H9 (cell line): Measurements from ENCODE around the gene KRTAP10-10. TPM values are rescaled to one million over a fixed set of nuclear protein-coding genes. Genes with fewer than 3 reads are reported as not detected.

Experiments used
- DNase-seq: peaks from one replicate; pipeline ENCODE4 v3.0.0-alpha.2; 2017
- H2AFZ ChIP-seq: one replicate; pipeline ENCODE4 v1.6.1; 2013; ENCODE audit warnings: mild to moderate bottlenecking, low read length, control low read depth, moderate library complexity
- H2AK5ac ChIP-seq: 2 replicates; pipeline ENCODE4 v1.6.1; 2013; ENCODE audit warnings: low read length, control low read depth, mixed read lengths; ENCODE audit not compliant: insufficient read length
- H2BK120ac ChIP-seq: one replicate; pipeline ENCODE4 v1.6.1; 2013; ENCODE audit warnings: low read depth, mild to moderate bottlenecking, low read length, control low read depth, inconsistent platforms; ENCODE audit not compliant: poor library complexity, severe bottlenecking
- H2BK12ac ChIP-seq: 2 replicates; pipeline ENCODE4 v1.6.1; 2013; ENCODE audit warnings: low read length, control low read depth, mixed read lengths, low read depth; ENCODE audit not compliant: insufficient read length
- H2BK15ac ChIP-seq: 2 replicates; pipeline ENCODE4 v1.6.1; 2013; ENCODE audit warnings: low read depth, low read length, control low read depth
- H2BK20ac ChIP-seq: one replicate; pipeline ENCODE4 v1.6.1; 2013; ENCODE audit warnings: low read depth, mild to moderate bottlenecking, low read length, control low read depth, inconsistent platforms; ENCODE audit not compliant: poor library complexity, severe bottlenecking
- H2BK5ac ChIP-seq: 2 replicates; pipeline ENCODE4 v1.6.1; 2013; ENCODE audit warnings: low read length, control low read depth, mixed read lengths; ENCODE audit not compliant: insufficient read length
- H3K14ac ChIP-seq: 2 replicates; pipeline ENCODE4 v1.6.1; 2013; ENCODE audit warnings: low read length, control low read depth; ENCODE audit not compliant: insufficient read depth
- H3K18ac ChIP-seq: 2 replicates; pipeline ENCODE4 v1.6.1; 2013; ENCODE audit warnings: low read depth, mild to moderate bottlenecking, mixed read lengths, low read length, control low read depth; ENCODE audit not compliant: insufficient read length
- H3K23ac ChIP-seq: 2 replicates; pipeline ENCODE4 v1.6.1; 2013; ENCODE audit warnings: low read length, control low read depth, mixed read lengths, low read depth; ENCODE audit not compliant: insufficient read length
- H3K23me2 ChIP-seq: 2 replicates; pipeline ENCODE4 v1.6.1; 2013; ENCODE audit warnings: low read depth, mild to moderate bottlenecking, mixed read lengths, low read length, control low read depth; ENCODE audit not compliant: insufficient read length, poor library complexity, severe bottlenecking
- H3K27ac ChIP-seq: 2 replicates; pipeline ENCODE4 v1.5.1; 2013; ENCODE audit warnings: low read length, control low read depth, mixed read lengths, low read depth; ENCODE audit not compliant: insufficient read length
- H3K27me3 ChIP-seq: 2 replicates; pipeline ENCODE4 v1.6.1; 2013; ENCODE audit warnings: low read length, control low read depth, inconsistent platforms; ENCODE audit not compliant: insufficient read depth
- H3K4ac ChIP-seq: 2 replicates; pipeline ENCODE4 v1.6.1; 2013; ENCODE audit warnings: low read depth, mild to moderate bottlenecking, control low read depth, inconsistent platforms, low read length, moderate library complexity
- H3K4me1 ChIP-seq: 2 replicates; pipeline ENCODE4 v1.6.1; 2013; ENCODE audit warnings: low read length, control low read depth, inconsistent platforms; ENCODE audit not compliant: insufficient read depth
- H3K4me2 ChIP-seq: 2 replicates; pipeline ENCODE4 v1.6.1; 2013; ENCODE audit warnings: low read length, control low read depth, mixed read lengths; ENCODE audit not compliant: insufficient read length, insufficient read depth
- H3K56ac ChIP-seq: 2 replicates; pipeline ENCODE4 v1.6.1; 2013; ENCODE audit warnings: low read depth, mild to moderate bottlenecking, mixed read lengths, low read length, control low read depth; ENCODE audit not compliant: insufficient read length
- H3K79me1 ChIP-seq: 2 replicates; pipeline ENCODE4 v1.6.1; 2013; ENCODE audit warnings: low read depth, mild to moderate bottlenecking, moderate library complexity, low read length, control low read depth, inconsistent platforms; ENCODE audit not compliant: insufficient read depth, poor library complexity, severe bottlenecking
- H3K79me2 ChIP-seq: 2 replicates; pipeline ENCODE4 v1.6.1; 2013; ENCODE audit warnings: low read length, control low read depth, inconsistent platforms; ENCODE audit not compliant: insufficient read depth
- H3K9ac ChIP-seq: 2 replicates; pipeline ENCODE4 v1.6.1; 2013; ENCODE audit warnings: low read length, control low read depth, mixed read lengths; ENCODE audit not compliant: insufficient read length; ENCODE audit errors: extremely low read depth
- H3K9me3 ChIP-seq: one replicate; pipeline ENCODE4 v1.6.1; 2013; ENCODE audit warnings: low read depth, low read length, inconsistent platforms; ENCODE audit not compliant: control insufficient read depth
- H3T11ph ChIP-seq: one replicate; pipeline ENCODE4 v1.6.1; 2013; ENCODE audit warnings: mild to moderate bottlenecking, low read length, control low read depth, inconsistent platforms
- H4K20me1 ChIP-seq: one replicate; pipeline ENCODE4 v1.6.1; 2013; ENCODE audit not compliant: control insufficient read depth, insufficient read length, insufficient read depth
- H4K5ac ChIP-seq: 2 replicates; pipeline ENCODE4 v1.6.1; 2013; ENCODE audit warnings: low read depth, mild to moderate bottlenecking, mixed read lengths, low read length, control low read depth; ENCODE audit not compliant: insufficient read length
- H4K8ac ChIP-seq: replicated peaks from 2 replicates; pipeline ENCODE4 v1.6.1; 2013; ENCODE audit warnings: low read length, control low read depth, mixed read lengths, low read depth; ENCODE audit not compliant: insufficient read length
- H4K91ac ChIP-seq: 2 replicates; pipeline ENCODE4 v1.6.1; 2013; ENCODE audit warnings: low read depth, mild to moderate bottlenecking, moderate library complexity, mixed read lengths, low read length, control low read depth; ENCODE audit not compliant: insufficient read length
- H3K27ac Mint-ChIP-seq, 3 experiments: 2 replicates in 2 of 3; 3 replicates in 1 of 3; pipeline ENCODE4 v1.8.0; 2020 to 2021; ENCODE audit warnings: mixed read lengths in 3 of 3, mild to moderate bottlenecking in 1 of 3, moderate library complexity in 1 of 3
- H3K27me3 Mint-ChIP-seq: 2 replicates; pipeline ENCODE4 v1.8.0; 2021; ENCODE audit warnings: low read depth, mild to moderate bottlenecking, moderate library complexity, mixed read lengths
- H3K36me3 Mint-ChIP-seq, 3 experiments: 2 replicates in 2 of 3; 3 replicates in 1 of 3; pipeline ENCODE4 v1.8.0; 2020 to 2021; ENCODE audit warnings: low read depth in 3 of 3, mixed read lengths in 3 of 3; ENCODE audit not compliant: insufficient read depth in 1 of 3
- H3K4me1 Mint-ChIP-seq, 2 experiments: 2 replicates each; pipeline ENCODE4 v1.8.0; 2020; ENCODE audit warnings: mixed read lengths in 2 of 2
- H3K4me3 Mint-ChIP-seq, 2 experiments: 2 replicates in 1 of 2; 3 replicates in 1 of 2; pipeline ENCODE4 v1.8.0; 2020 to 2021; ENCODE audit warnings: mild to moderate bottlenecking in 2 of 2, mixed read lengths in 2 of 2, moderate library complexity in 1 of 2
- H3K9me3 Mint-ChIP-seq, 2 experiments: 2 replicates in 1 of 2; 3 replicates in 1 of 2; pipeline ENCODE4 v1.8.0; 2020; ENCODE audit warnings: mild to moderate bottlenecking in 2 of 2, mixed read lengths in 2 of 2, moderate library complexity in 1 of 2
- CTCF ChIP-seq: fragments of 200-600 bp; sonication (generic); conservative IDR thresholded peaks from 3 replicates; pipeline ENCODE4 v1.8.0; 2021; ENCODE audit warnings: antibody characterized with exemption, mild to moderate bottlenecking
- WGBS: extraction: QIAGEN DNeasy Blood & Tissue Kit; methylation state at CpG from one replicate; pipeline ENCODE4 v1.1.7; 2013; ENCODE audit warnings: missing lambda C conversion rate, low lambda C conversion rate, mixed read lengths; ENCODE audit not compliant: insufficient read length; ENCODE audit errors: extremely low coverage; 5-methylcytosine and 5-hydroxymethylcytosine counted together
- total RNA-seq: library from RNA; stranded (reverse); gene quantifications from 2 replicates; pipeline ENCODE4 v1.2.1, GENCODE V29; 2021

KRTAP10-10 gene
- total RNA-seq, 1 experiment from 2014 or later = not detected

GRCh38 chr21:44603911-44604310 is 33.2 kb upstream of the KRTAP10-10 start:
- no peak overlapping the region for H3K14ac ChIP-seq

More at GRCh38 chr21:44603911-44604310, 33.2 kb upstream of the KRTAP10-10 start:
- Histone ChIP-seq H3K4me1 (no peaks in the 10 kb centered on the region), H2BK20ac (no peak overlapping the region), H3T11ph (no peak overlapping the region), H2BK12ac (no peak overlapping the region), H3K4me2 (no peak overlapping the region), H3K79me1 (no peaks in the 10 kb centered on the region), H3K23me2 (no peaks in the 10 kb centered on the region), H2AK5ac (no peak overlapping the region), H3K23ac (no peak overlapping the region), H4K8ac (no peak overlapping the region), H4K91ac (no peak overlapping the region), H4K5ac (no peak overlapping the region), H3K4ac (no peak overlapping the region), H3K27ac (no peak overlapping the region), H3K9me3 (no peaks in the 10 kb centered on the region), H3K9ac (no peak overlapping the region), H3K27me3 (no peaks in the 10 kb centered on the region), H3K56ac (no peak overlapping the region), H3K18ac (no peak overlapping the region), H2BK15ac (no peak overlapping the region), H2AFZ (no peak overlapping the region), H4K20me1 (no peaks in the 10 kb centered on the region), H3K79me2 (no peaks in the 10 kb centered on the region), H2BK120ac (no peak overlapping the region), H2BK5ac (no peak overlapping the region)
- TF ChIP-seq CTCF = no peak
- Mint-ChIP-seq H3K27ac (no peak overlapping the region), H3K4me1 (peaks cover 15 to 18% of the 10 kb centered on the region in 2 experiments), H3K27me3 (peaks cover 14% of the 10 kb centered on the region), H3K9me3 (peaks cover 2 to 3% of the 10 kb centered on the region in 2 experiments), H3K4me3 (no peak overlapping the region), H3K36me3 (peaks cover 0 to 1% (median 0%) of the 10 kb centered on the region in 3 experiments; a peak in 2 of 7 replicates)
- DNase-seq = no peak
- WGBS = no CpG with 5 or more reads among the region's 8 CpGs
